GM12878 (cell line): ENCODE data around the gene ATP2A1. TPM values are rescaled to one million over a fixed set of nuclear protein-coding genes. Genes with fewer than 3 reads are reported as not detected.

Experiments
- BACH1 ChIP-seq: fragments of 450-650 bp; IDR thresholded peaks from 2 replicates; pipeline ENCODE4 v1.6.1; 2017; ENCODE audit warnings: mild to moderate bottlenecking, borderline replicate concordance
- BHLHE40 ChIP-seq, 2 experiments: fragments of 450-650 bp in 1 of 2; IDR thresholded peaks; 2 replicates each; pipeline ENCODE4 v1.6.1; 2011 to 2017; ENCODE audit warnings: low read depth in 2 of 2, borderline replicate concordance in 1 of 2, improper control_type of control experiment in 1 of 2, low read length in 1 of 2, mild to moderate bottlenecking in 1 of 2
- CBX3 ChIP-seq: fragments of 200-600 bp; sonication (generic); IDR thresholded peaks from 2 replicates; pipeline ENCODE4 v1.6.1; 2016; ENCODE audit warnings: low read depth, borderline replicate concordance
- IKZF2 ChIP-seq, 2 experiments: fragments of 450-650 bp; IDR thresholded peaks; 2 replicates each; pipeline ENCODE4 v1.6.1; 2017; ENCODE audit warnings: mild to moderate bottlenecking in 2 of 2, moderate library complexity in 2 of 2
- IRF5 ChIP-seq: fragments of 450-650 bp; IDR thresholded peaks from 2 replicates; pipeline ENCODE4 v1.6.1; 2017; ENCODE audit warnings: borderline replicate concordance
- KDM1A ChIP-seq: fragments of 200-600 bp; sonication (generic); IDR thresholded peaks from 2 replicates; pipeline ENCODE4 v1.6.1; 2016; ENCODE audit warnings: borderline replicate concordance
- MEF2B ChIP-seq: fragments of 450-650 bp; IDR thresholded peaks from 2 replicates; pipeline ENCODE4 v1.6.1; 2018; ENCODE audit warnings: mild to moderate bottlenecking, moderate library complexity; ENCODE audit not compliant: partially characterized antibody, poor library complexity, severe bottlenecking
- MTA3 ChIP-seq: IDR thresholded peaks from 2 replicates; pipeline ENCODE4 v1.6.1; 2012; ENCODE audit warnings: low read length, inconsistent platforms, borderline replicate concordance
- NFXL1 ChIP-seq: fragments of 450-650 bp; IDR thresholded peaks from 2 replicates; pipeline ENCODE4 v1.6.1; 2017; ENCODE audit warnings: antibody characterized with exemption, mild to moderate bottlenecking, borderline replicate concordance
- NRF1 ChIP-seq: conservative IDR thresholded peaks from 2 replicates; pipeline ENCODE4 v1.6.1; 2011; ENCODE audit warnings: mild to moderate bottlenecking, low read depth, low read length, improper control_type of control experiment
- POU2F2 ChIP-seq: IDR thresholded peaks from 3 replicates; pipeline ENCODE4 v1.6.1; 2011; ENCODE audit warnings: low read depth, mild to moderate bottlenecking, low read length, borderline replicate concordance
- RELA ChIP-seq: fragments of 450-650 bp; IDR thresholded peaks from 2 replicates; pipeline ENCODE4 v1.8.0; 2014; ENCODE audit warnings: borderline replicate concordance; ENCODE audit not compliant: partially characterized antibody
- SIN3A ChIP-seq: IDR thresholded peaks from 2 replicates; pipeline ENCODE4 v1.6.1; 2012; ENCODE audit warnings: low read depth, low read length, improper control_type of control experiment
- SMARCA5 ChIP-seq: fragments of 450-650 bp; IDR thresholded peaks from 2 replicates; pipeline ENCODE4 v1.6.1; 2017; ENCODE audit warnings: mild to moderate bottlenecking
- STAT3 ChIP-seq: IDR thresholded peaks from 2 replicates; pipeline ENCODE4 v1.6.1; 2011; ENCODE audit warnings: low read depth, low read length, improper control_type of control experiment
- ZBTB11 ChIP-seq: fragments of 450-650 bp; formaldehyde crosslinking; IDR thresholded peaks from 2 replicates; pipeline ENCODE4 v1.5.0; 2022; ENCODE audit warnings: mild to moderate bottlenecking, missing genetic modification characterization
- ZBTB4 ChIP-seq: fragments of 450-650 bp; formaldehyde crosslinking; IDR thresholded peaks from 2 replicates; pipeline ENCODE4 v1.4.0; 2022; ENCODE audit warnings: mild to moderate bottlenecking, moderate library complexity
- polyA plus RNA-seq, 11 experiments: library from polyadenylated mRNA; depleted of rRNA in 4 of 11; unstranded in 6 of 11; stranded (reverse) in 5 of 11; fragments of >200 nt; fragmentation: Nextera tagmentation in 4 of 11; fragmentation: Illumina TruSeq in 1 of 11; extraction: Ambion mirVana in 4 of 11; extraction: Trizol in 1 of 11; gene quantifications; 1 replicate in 1 of 11; 2 replicates in 10 of 11; pipeline versions ENCODE4 v1.2.1 to v1.2.3, GENCODE V29; 2011 to 2016; ENCODE audit warnings: inconsistent platforms in 2 of 11, missing spikeins in 2 of 11, low read depth in 1 of 11
- total RNA-seq, 4 experiments: library from RNA; depleted of rRNA in 3 of 4; stranded (reverse); fragments of >200 nt in 3 of 4; fragmentation: Illumina TruSeq in 1 of 4; extraction: Trizol in 1 of 4; gene quantifications; 2 replicates each; pipeline versions ENCODE4 v1.2.1 to v1.2.3, GENCODE V29; 2013 to 2021

ATP2A1 gene
- total and polyA plus RNA-seq, 10 of the 15 experiments (the other 5 are each of a cell fraction or from before 2014, with no cell fraction given) = 0.13 to 1.7 (median 0.88) TPM

- TF ChIP-seq NRF1 (no peak), CBX3 (no peak), RELA (peak; percentile 64), ZBTB4 (no peak), BACH1 (peak; percentile 73; the same call in 1 of the 2 replicates), SIN3A (peak; percentile 15; the same call in 1 of the 2 replicates), MTA3 (no peak), POU2F2 (0 out of 3 replicates have a peak, but pooled peaks have one; percentile 38), ZBTB11 (CRISPR knock-in tag) (no peak), MEF2B (peak; percentile 90), KDM1A (no peak), SMARCA5 (peak; percentile 48; the same call in 1 of the 2 replicates), BHLHE40 (IDR thresholded peaks at IDR 0.05; ENCODE audit: borderline replicate concordance in 1 of 2, low read depth in 2 of 2, low read length in 1 of 2) (peak; percentile 41 to 49; a peak in 2 of 4 replicates), NFXL1 (no peak), STAT3 (no peak), IRF5 (no peak), IKZF2 (IDR thresholded peaks at IDR 0.05) (peak; percentile 86 to 90)
Observed at GRCh38 chr16:28925386-28926228, 47.3 kb downstream of the ATP2A1 start (continued).
